ENCODE measurements around the gene BAIAP2. TPM values are rescaled to one million over a fixed set of nuclear protein-coding genes. Genes with fewer than 3 reads are reported as not detected.
"Not testable (repeated sequence)": the region's sequence is repeated elsewhere in the genome, so short reads cannot be mapped to it uniquely, and the experiment has no call there.

The BAIAP2 gene
- polyA plus RNA-seq, 3 donors, result 42.8 to 49.4 (median 43.0) TPM

DNA sequence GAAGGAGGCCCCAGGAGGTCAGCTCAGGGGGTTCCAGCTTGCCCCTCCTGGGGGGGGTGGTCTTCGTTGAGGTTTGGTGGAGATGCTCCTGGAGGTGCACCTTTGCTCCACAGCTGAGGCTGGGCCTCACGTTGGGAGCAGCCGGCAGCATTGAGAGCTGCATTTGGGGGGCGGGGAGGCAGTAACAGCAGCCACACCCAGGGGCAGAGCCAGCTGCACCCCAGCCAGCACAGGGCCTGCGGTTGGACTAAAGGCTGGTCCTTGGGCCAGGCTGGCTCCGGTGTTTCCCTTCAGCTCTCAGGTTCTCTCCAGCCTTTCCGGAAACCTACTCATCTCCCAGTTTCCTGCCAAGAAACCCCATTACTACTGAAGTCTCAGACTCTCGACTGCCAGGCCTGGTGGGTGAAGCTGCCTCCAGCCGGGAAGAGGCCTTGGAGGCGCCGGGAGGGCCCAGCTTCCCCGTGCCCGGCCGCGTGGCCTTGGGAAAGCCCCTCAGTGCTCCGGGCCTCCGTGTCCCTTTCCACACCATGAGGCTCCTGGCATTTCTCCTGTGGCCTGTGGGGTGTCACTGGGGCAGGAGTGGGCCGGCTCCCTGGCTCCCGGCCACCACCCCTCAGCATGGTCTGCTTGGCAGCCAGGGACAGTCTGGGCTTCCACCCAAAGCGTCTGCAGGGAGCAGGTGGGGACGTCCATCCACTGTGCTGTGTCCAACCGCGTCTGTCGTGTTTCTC, 14.0 kb upstream of the BAIAP2 start:
- DNase-seq, result no peak

DNA sequence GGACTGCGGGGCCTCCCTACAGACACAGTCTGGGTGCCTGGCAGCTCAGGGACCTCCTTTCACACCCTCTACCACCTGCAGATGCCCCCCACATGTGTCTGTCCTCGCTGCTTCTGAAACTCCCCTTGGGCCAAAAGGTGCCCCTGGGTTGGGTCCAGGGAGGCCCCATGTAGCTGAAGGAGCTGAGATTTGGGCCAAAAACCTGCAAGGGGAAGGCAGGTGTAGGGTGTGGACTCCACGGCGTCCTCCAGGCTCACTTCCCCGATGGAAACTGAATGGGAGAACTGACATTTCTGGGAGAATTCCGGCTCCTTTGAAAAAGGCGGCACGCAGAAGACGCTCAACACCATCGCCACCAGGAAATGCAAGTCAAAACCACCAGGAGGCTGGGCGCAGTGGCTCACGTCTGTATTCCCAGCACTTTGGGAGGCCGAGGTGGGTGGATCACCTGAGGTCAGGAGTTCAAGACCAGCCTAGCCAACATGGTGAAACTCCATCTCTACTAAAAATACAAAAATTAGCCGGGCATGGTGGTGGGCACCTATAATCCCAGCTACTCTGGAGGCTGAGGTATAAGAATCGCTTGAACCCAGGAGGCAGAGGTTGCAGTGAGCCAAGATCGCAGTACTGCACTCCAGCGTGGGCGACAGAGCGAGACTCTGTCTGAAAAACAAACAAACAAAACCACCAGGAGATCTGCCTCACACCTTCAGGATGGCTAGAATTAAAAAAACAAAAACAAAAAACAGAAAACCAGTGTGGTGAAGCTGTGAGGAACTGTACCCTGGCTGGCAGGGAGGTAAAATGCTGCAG, 13.2 kb upstream of the BAIAP2 start:
- DNase-seq, result no peak

- DNase-seq, result no peak
Observed at GRCh38 chr17:81022344-81022676, 12.6 kb upstream of the BAIAP2 start.

GRCh38 chr17:81025065-81025740, 9.7 kb upstream of the BAIAP2 start:
- DNase-seq, result no peak

- no peak for DNase-seq
Observed at GRCh38 chr17:81025741-81026129, 9.2 kb upstream of the BAIAP2 start.

- no peak for DNase-seq
Observed at GRCh38 chr17:81026266-81027036, 8.5 kb upstream of the BAIAP2 start.

GRCh38 chr17:81027038-81027437, 7.9 kb upstream of the BAIAP2 start:
- DNase-seq, result no peak

DNA sequence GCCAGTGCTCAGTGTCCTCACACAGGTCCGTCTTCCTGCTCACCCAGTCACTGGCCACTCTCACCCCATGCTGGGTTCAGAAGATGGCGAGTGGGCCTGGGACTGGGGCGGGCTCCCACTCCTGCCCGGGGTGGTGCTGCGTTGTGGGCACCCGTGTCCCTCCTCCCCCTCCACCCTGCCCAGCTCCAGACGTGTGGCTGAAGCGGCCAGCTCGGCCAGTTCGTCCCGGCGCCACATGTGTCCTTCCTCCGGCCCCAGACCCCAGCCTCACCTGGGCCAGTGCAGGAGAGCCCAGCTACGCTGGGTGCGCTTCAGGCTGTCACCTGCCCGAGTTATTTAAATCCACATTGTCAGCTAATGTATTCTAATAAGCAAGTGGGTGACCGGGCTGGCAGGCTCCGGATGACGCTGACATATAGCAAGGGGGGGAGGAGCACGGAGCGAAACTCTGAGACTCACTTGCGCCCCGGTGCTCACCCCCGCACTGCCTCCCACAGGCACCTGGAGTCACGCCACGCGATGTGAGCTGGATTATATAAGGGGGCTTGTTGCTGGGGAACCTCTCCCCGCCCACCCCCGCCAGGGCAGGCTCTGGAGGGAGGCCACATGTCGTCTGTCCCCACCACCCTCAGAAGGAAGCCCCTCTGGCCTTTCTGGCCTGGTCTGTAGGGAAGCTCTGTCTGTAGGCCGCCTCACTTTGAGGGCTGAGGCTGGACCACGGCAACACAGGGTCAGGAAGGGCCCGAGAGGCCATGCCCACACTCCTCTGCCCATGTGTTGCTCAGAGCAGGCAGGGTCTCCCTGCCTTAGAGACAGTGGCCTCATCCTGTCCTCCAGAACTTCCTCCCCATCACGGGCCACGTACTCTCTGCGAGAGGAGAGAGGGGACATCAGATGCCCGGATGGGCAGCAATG, 7.1 kb upstream of the BAIAP2 start:
- DNase-seq, result no peak

DNA sequence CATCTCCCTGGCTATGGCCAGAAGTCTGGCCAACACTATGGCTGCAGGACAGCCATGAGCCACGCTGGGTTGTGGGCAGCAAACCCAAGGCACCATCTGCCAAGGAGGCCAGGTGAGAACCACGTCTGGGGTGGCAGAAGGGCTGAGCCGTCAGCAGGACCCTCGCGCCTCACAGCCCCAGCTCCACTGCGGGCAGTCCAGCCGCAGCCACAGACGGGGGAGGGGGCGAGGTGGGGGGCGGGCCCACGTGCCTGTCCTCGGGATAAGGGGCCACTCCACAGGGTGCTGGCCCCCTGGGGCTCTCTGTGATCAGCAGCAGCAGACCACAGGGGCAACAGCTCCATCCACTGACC, 6.5 kb upstream of the BAIAP2 start:
- DNase-seq, result no peak

GRCh38 chr17:81029859-81030258, 5.1 kb upstream of the BAIAP2 start:
- DNase-seq, result no peak

- not testable (repeated sequence) for DNase-seq
Observed at GRCh38 chr17:81030312-81030711, 4.6 kb upstream of the BAIAP2 start.

DNA sequence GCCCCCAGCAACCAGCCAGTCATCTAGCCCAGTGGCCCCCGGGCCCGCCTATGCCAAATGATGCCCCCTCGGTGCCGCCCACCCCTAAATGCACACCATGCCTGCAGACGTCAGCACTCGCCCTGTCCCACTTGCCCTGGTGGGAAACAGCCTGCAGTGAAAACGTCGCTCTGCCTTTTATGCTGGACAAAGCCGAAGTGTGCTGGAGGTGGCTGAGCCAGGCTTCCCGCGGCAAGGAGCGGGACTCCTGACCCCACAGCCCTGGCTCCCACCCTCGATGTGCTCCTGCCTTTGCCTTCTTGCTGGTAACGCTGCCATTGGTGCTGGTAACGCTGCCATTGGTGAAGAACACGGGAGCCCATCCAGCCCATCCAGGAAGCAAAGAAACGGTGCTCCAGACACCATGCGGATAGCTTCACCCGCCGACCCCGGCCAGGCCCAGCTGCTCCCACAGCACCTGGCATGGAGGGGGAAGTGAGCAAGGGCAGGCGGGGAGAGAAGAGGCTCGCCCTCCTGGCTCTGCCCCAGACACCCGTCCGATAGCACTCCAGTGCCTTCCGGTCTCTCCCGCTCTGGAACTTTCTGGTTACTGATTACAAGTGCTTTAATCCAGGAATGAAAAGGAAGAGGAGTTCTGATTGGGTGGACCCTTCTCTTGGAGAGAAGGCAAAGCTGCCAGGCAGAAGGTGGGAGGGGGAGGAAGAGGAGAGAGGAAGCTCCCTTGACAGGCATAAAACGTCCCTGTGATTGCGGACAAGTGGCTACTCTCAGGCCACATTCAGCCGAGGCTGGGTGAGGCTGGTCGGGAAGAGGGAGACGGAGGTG, 4.0 kb upstream of the BAIAP2 start:
- no peak for DNase-seq

DNA sequence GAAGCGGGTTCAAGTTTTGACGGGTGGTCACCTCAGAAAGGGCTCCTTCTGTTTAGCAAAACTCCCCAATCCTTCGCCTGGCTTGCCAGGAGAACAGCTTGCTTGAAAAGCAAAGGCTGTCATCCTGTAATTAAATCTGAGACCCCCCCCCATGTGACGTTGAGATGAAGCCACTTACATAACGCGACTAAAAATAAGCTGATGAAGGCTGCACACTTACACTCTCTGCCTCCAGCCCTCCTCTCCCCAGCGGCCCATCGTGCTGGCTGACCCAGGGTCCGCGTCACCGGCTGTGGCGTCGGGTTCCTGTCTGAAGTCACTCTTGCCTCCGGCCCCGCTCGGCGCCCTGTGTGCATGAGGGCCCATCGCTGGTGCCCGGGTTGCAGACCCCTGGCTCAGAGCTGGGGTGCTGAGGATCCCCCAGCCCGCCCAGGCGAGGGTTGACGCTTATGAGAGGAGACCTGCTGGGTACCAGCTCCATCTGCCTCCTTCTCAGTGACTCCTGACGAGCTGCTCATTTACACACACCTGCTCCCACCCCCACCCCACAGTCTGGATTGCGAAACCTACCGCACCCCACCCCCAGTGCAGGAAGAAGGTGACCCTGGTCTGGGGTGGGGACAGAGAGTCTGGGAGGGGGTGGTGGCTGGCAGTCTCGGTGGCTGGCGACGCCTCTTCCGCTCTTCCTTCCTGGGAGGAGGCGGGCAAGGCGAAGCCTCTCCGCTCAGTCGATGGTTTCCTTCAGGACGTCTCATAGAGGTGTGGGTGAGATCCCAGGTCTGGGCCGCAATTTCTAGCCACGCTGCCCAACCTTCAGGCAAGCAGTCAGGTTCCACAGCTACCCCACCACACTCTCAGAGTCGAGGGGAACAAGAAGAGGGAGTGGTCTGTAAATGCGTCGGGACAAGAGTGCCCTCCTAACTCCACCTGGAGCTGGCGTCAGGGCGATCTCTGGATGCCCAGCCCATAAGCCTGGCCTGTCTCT, 3.1 kb upstream of the BAIAP2 start:
- no peak for DNase-seq

DNA sequence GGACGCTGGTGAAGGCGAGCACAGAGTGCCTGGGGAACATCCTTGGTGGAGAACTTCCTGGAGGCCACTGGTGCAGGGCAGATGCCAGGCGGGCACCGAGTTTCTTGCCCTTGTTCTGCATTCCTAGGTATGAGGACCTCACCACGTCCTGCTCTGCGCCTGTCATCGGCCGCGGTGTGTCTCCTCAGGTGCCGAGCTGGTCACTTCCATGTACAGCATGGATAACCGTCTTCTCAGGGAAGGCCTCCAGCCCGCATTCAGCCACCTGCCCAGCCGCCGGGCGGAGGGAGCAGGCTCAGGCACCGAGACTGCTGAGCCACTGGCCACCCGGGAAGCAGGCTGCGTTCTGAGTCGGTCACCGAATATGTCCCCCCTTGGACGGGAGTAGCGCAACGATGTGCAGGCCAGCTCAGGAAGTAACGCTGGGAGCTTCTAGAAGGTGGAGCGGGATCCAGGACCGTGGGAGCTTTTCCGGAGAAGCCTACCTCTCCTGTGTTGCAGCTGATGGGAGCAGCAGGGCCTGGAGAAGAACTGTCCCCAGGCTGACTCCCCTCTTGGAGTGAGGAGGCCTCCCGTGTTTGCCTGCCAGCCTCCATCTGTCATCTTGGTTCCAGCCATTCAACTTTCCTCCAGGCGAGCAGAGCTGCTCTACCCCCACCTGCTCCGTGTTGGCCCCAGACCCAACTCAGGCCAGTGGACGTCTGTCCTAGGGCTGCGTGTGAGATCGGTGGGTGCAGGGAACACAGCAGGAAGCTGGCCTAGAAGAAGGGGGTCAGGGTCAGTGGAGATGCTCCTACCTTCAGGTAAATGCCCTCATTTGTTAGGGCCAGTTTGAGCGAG, 2.1 kb upstream of the BAIAP2 start:
- DNase-seq, result no peak

DNA sequence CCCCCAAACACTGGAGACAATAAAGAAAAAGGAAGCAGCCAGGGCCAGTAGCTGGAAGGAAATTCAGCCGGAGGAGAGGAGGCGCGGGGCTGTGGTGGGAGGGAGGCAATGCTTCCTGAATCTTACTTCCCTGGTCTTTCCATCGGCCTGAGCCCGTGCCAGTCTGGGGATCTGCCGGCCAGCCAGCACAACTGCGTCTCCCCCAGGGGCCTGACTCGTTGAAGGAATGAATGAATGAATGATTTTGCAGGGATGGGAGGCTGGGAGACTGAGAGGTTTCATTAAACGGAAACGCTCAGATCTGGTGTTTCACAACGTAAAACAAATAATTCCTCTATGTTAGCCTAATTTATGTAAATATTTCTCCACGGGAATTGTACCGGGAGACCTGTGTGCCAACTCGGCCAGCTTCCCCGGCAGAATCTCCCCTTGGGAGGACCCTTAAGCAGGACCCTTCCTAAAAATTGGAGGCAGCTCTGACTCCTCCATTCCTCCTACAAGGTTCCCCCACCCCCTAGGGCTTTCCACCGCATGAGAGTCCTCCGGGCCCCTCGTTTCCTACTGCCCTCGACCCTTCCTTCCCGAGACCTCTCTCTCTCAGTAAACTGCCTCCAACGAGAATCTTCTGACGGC, 1.3 kb upstream of the BAIAP2 start:
- no peak for DNase-seq

- no peak for DNase-seq
Observed at GRCh38 chr17:81034168-81034777, 678 bp upstream of the BAIAP2 start.

All from renal pelvis (tissue), 4 donors.